SW 1271 (cell line): Measurements from ENCODE around the gene OCIAD2.
"Not testable (repeated sequence)": the region's sequence is repeated elsewhere in the genome, so short reads cannot be mapped to it uniquely, and the experiment has no call there.

Experiments
- DNase-seq, 2 experiments: peaks; one replicate each; lab custom pipeline; 2025; lab: John Stamatoyannopoulos, UW

Gene OCIAD2

GRCh38 chr4:48907706-48908477 lies 1.3 kb upstream of the OCIAD2 start:
- no peak for DNase-seq

GRCh38 chr4:48905363-48906015 lies 1.1 kb downstream of the OCIAD2 start:
- DNase-seq = peak in 1 of 2 experiments; percentile 37

GRCh38 chr4:48904541-48905142 lies 1.9 kb downstream of the OCIAD2 start:
- DNase-seq = no peak

GRCh38 chr4:48904101-48904500 lies 2.5 kb downstream of the OCIAD2 start:
- no peak for DNase-seq

GRCh38 chr4:48902266-48902665 lies 4.3 kb downstream of the OCIAD2 start:
- no peak for DNase-seq

GRCh38 chr4:48901196-48901595 lies 5.4 kb downstream of the OCIAD2 start:
- no peak for DNase-seq

GRCh38 chr4:48899950-48900349 lies 6.6 kb downstream of the OCIAD2 start:
- peak in 1 of 2 experiments; percentile 50 for DNase-seq

- no peak for DNase-seq
These were observed 7.2 kb downstream of the OCIAD2 start for GRCh38 chr4:48899432-48899749.

- DNase-seq = peak in 1 of 2 experiments; percentile 66
These were observed 7.7 kb downstream of the OCIAD2 start for GRCh38 chr4:48898733-48899431.

GRCh38 chr4:48896845-48897244 lies 9.7 kb downstream of the OCIAD2 start:
- DNase-seq = no peak

GRCh38 chr4:48891028-48891619 lies 15.4 kb downstream of the OCIAD2 start:
- no peak for DNase-seq

GRCh38 chr4:48889750-48890149 lies 16.8 kb downstream of the OCIAD2 start:
- DNase-seq = not testable (repeated sequence)

GRCh38 chr4:48881646-48882045 lies 24.9 kb downstream of the OCIAD2 start:
- not testable (repeated sequence) for DNase-seq

GRCh38 chr4:48879561-48880442 lies 26.8 kb downstream of the OCIAD2 start:
- no peak for DNase-seq

GRCh38 chr4:48877827-48878535 lies 28.6 kb downstream of the OCIAD2 start:
- no peak for DNase-seq

GRCh38 chr4:48864696-48865095 lies 41.9 kb downstream of the OCIAD2 start:
- DNase-seq = not testable (repeated sequence)

GRCh38 chr4:48863728-48864127 lies 42.8 kb downstream of the OCIAD2 start:
- no peak for DNase-seq

- DNase-seq = no peak
These were observed 43.9 kb downstream of the OCIAD2 start for GRCh38 chr4:48862661-48863060.

- no peak for DNase-seq
These were observed 44.5 kb downstream of the OCIAD2 start for GRCh38 chr4:48862038-48862437.

- no peak for DNase-seq
These were observed 48.4 kb downstream of the OCIAD2 start for GRCh38 chr4:48858130-48858529.

- no peak for DNase-seq
These were observed 51.6 kb downstream of the OCIAD2 start for GRCh38 chr4:48854982-48855381.
